Small intestine (tissue), 16 donors: ENCODE data around the gene ENPP4. TPM values are rescaled to one million over a fixed set of nuclear protein-coding genes. Genes with fewer than 3 reads are reported as not detected.
A peak's percentile ranks its signal among the peaks of the same experiment; 100 is the strongest.
"Not testable (repeated sequence)": the region's sequence is repeated elsewhere in the genome, so short reads cannot be mapped to it uniquely, and the experiment has no call there.

Source experiments
- DNase-seq, 2 donors: peaks; one replicate each; pipeline versions ENCODE4 v3.0.0 to v3.0.0-alpha.2; 2013
- FAIRE-seq: peaks from 2 replicates; lab custom pipeline; 2012; peaks lifted over from hg19 to GRCh38; lab: Jason Lieb, UNC
- H3K27ac ChIP-seq, 3 donors: one replicate each; pipeline ENCODE4 v1.5.1; 2013; ENCODE audit warnings: low read length in 2 of 3, mild to moderate bottlenecking in 2 of 3, control low read depth in 1 of 3, inconsistent platforms in 1 of 3, low read depth in 1 of 3, moderate library complexity in 1 of 3
- H3K27me3 ChIP-seq, 3 donors: one replicate each; pipeline ENCODE4 v1.6.1; 2013; ENCODE audit warnings: low read length in 3 of 3, inconsistent platforms in 1 of 3; ENCODE audit not compliant: control insufficient read depth in 3 of 3, insufficient read depth in 3 of 3
- H3K36me3 ChIP-seq, 3 donors: one replicate each; pipeline ENCODE4 v1.6.1; 2013; ENCODE audit warnings: low read length in 3 of 3, inconsistent platforms in 1 of 3, low read depth in 1 of 3, mild to moderate bottlenecking in 1 of 3, moderate library complexity in 1 of 3; ENCODE audit not compliant: control insufficient read depth in 3 of 3, insufficient read depth in 2 of 3
- H3K4me1 ChIP-seq, 3 donors: one replicate each; pipeline ENCODE4 v1.6.1; 2013; ENCODE audit warnings: low read length in 2 of 3, inconsistent platforms in 1 of 3, low read depth in 1 of 3, mild to moderate bottlenecking in 1 of 3, moderate library complexity in 1 of 3; ENCODE audit not compliant: control insufficient read depth in 3 of 3, insufficient read depth in 2 of 3
- H3K4me3 ChIP-seq, 3 donors: one replicate each; pipeline ENCODE4 v1.5.1; 2013; ENCODE audit warnings: low read length in 3 of 3, control low read depth in 1 of 3, inconsistent platforms in 1 of 3, low read depth in 1 of 3, mild to moderate bottlenecking in 1 of 3, moderate library complexity in 1 of 3
- H3K9me3 ChIP-seq, 2 donors: one replicate each; pipeline ENCODE4 v1.6.1; 2013; ENCODE audit warnings: low read depth in 1 of 2, low read length in 1 of 2; ENCODE audit not compliant: control insufficient read depth in 2 of 2, insufficient read depth in 1 of 2
- WGBS, 3 donors: extraction: QIAGEN DNeasy Blood & Tissue Kit; methylation state at CpG; one replicate each; pipeline ENCODE4 v1.1.7; 2013; 5-methylcytosine and 5-hydroxymethylcytosine counted together
- long read RNA-seq, 10 donors: transcript quantifications; one replicate each; lab custom pipeline, GENCODE V29; 2026
- polyA plus RNA-seq, 4 donors: library from polyadenylated mRNA; stranded (reverse) in 3 of 4; unstranded in 1 of 4; fragments of 200-250 nt in 3 of 4; fragments of 120-200 nt in 1 of 4; gene quantifications; one replicate each; pipeline versions ENCODE4 v1.2.1 to v1.2.3, GENCODE V29; 2013
- donor health status: healthy with polysubstance abuse.
- donor health status: control.
- donor health status: control.
- donor health status: Bipolar disorder and iron deficiency.
- donor health status: healthy.

ENPP4 gene, protein sequence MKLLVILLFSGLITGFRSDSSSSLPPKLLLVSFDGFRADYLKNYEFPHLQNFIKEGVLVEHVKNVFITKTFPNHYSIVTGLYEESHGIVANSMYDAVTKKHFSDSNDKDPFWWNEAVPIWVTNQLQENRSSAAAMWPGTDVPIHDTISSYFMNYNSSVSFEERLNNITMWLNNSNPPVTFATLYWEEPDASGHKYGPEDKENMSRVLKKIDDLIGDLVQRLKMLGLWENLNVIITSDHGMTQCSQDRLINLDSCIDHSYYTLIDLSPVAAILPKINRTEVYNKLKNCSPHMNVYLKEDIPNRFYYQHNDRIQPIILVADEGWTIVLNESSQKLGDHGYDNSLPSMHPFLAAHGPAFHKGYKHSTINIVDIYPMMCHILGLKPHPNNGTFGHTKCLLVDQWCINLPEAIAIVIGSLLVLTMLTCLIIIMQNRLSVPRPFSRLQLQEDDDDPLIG
- polyA plus RNA-seq: 10 to 100 TPM in 1 of 4 donors, 1 to 10 TPM in 3; 4.0 to 14.4 (median 6.6) TPM
- long read RNA-seq, donor 1, full-length matches to known transcripts: 14 of 21 reads
- long read RNA-seq, donor 1, partial matches to known transcripts: 7 of 21 reads
- long read RNA-seq, donor 1, other reads (novel, unspliced or antisense): 0 of 21 reads
- long read RNA-seq, donor 2, full-length matches to known transcripts: 2 of 2 reads
- long read RNA-seq, donor 2, partial matches to known transcripts: 0 of 2 reads
- long read RNA-seq, donor 2, other reads (novel, unspliced or antisense): 0 of 2 reads
- long read RNA-seq, donor 3, full-length matches to known transcripts: 1 of 1 reads
- long read RNA-seq, donor 3, partial matches to known transcripts: 0 of 1 reads
- long read RNA-seq, donor 3, other reads (novel, unspliced or antisense): 0 of 1 reads
- long read RNA-seq, donor 4: 0 reads
- long read RNA-seq, donor 5: 0 reads
- long read RNA-seq, donor 6, full-length matches to known transcripts: 2 of 2 reads
- long read RNA-seq, donor 6, partial matches to known transcripts: 0 of 2 reads
- long read RNA-seq, donor 6, other reads (novel, unspliced or antisense): 0 of 2 reads
- long read RNA-seq, donor 7, full-length matches to known transcripts: 5 of 5 reads
- long read RNA-seq, donor 7, partial matches to known transcripts: 0 of 5 reads
- long read RNA-seq, donor 7, other reads (novel, unspliced or antisense): 0 of 5 reads
- long read RNA-seq, donor 8: 0 reads
- long read RNA-seq, donor 9: 0 reads
- long read RNA-seq, donor 10, full-length matches to known transcripts: 6 of 6 reads
- long read RNA-seq, donor 10, partial matches to known transcripts: 0 of 6 reads
- long read RNA-seq, donor 10, other reads (novel, unspliced or antisense): 0 of 6 reads

DNA sequence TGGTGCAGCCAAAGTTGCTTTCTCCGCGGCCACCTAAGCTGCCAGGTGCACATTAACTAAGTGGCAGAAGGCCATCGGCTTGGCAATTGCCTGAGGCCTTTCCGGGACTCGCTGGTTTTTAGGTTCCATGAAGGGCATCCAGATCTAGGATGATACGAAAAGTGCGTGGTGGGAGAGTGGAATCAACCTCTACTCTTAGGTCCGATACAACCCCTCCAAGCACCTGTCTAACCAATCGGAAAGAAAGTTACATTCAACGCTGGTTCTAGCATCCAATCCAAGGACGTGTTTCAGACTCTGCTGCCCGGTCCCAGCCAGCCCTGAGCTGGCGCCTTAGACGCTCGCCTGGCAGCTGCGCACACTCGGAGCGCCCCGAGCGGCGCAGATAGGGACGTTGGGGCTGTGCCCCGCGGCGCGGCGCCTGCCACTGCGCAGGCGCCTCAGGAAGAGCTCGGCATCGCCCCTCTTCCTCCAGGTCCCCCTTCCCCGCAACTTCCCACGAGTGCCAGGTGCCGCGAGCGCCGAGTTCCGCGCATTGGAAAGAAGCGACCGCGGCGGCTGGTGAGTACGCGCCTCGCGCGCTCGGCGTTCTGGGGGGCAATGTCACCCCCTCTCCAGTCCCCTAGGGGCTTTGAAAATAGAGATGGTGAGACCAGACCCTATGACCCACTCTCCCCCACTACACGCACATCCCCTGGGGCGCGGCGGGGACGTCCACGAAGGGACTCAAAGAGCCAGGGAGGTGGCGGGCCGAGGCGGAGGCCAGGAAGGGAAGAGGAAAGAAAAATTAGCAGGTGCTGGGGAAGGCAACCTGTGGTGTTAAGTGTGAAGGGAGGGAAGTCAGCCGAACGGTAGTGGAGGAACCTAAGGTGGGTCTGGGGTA, at the start of gene ENPP4:
Gene ENPP4, plus strand, starts transcription at position 361 of the 883 bp plus-strand sequence. CDS start 9,595 bp downstream, outside the sequence.
- Histone ChIP-seq H3K4me1 (peaks cover 0 to 4% (median 2%) of the 10 kb centered on the region in 3 donors), H3K4me3 (peak within 1 kb of the TSS; percentile 59 to 91 (median 75)), H3K9me3 (no peaks in the 10 kb centered on the region), H3K27me3 (no peaks in the 10 kb centered on the region), H3K27ac (peak within 1 kb of the TSS; percentile 1 to 83 (median 54)), H3K36me3 (no peaks in the 10 kb centered on the region)
- peak; percentile 97 to 98 for DNase-seq
- 0 to 1% (median 0%) methylated on average over 50 to 61 of the region's 61 CpGs for WGBS, 3 donors
- no peak for FAIRE-seq

DNA sequence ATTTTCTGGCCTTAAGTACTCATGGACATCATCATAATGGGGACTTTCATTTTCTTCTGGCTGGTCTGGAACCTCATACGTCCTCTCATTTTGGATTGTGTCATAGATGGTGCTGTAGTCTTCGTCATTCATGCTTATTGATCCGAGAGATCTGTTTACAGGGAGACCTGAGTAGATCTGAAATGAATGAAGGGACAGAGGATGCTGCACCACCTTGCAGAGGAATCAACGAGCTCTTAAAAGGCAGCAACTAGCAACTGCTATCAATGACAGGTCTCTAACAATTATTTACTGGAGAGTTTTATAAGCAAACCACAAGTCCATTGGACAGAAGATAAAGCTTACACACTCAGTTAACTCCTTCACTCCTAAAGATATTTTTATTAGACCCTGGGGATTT, 49.7 kb upstream of the ENPP4 start:
- H3K9me3 ChIP-seq: no peaks in the 10 kb centered on the region
- peaks cover 0 to 11% (median 0%) of the 10 kb centered on the region in 3 donors for H3K36me3 ChIP-seq
- peak overlapping the region; percentile 50 to 91 (median 84) for H3K27ac ChIP-seq
- peak overlapping the region in 2 of 3 donors; percentile 47 to 55 for H3K4me3 ChIP-seq
- no peaks in the 10 kb centered on the region for H3K27me3 ChIP-seq
- DNase-seq: peak; percentile 65 to 74
- 19 to 59% (median 41%) methylated on average over 4 of the region's 4 CpGs for WGBS, 3 donors
- no peak for FAIRE-seq
- peaks cover 0 to 18% (median 1%) of the 10 kb centered on the region in 3 donors for H3K4me1 ChIP-seq

DNA sequence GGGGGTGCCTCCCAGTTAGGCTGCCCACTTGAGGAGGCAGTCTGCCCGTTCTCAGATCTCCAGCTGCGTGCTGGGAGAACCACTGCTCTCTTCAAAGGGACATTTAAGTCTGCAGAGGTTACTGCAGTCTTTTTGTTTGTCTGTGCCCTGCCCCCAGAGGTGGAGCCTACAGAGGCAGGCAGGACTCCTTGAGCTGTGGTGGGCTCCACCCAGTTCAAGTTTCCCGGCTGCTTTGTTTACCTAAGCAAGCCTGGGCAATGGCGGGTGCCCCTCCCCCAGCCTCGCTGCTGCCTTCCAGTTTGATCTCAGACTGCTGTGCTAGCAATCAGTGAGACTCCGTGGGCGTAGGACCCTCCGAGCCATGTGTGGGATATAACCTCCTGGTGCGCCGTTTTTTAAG, 44.1 kb upstream of the ENPP4 start:
- not testable (repeated sequence) for DNase-seq, H3K27ac ChIP-seq, H3K4me3 ChIP-seq, FAIRE-seq, H3K27me3 ChIP-seq, H3K36me3 ChIP-seq, H3K9me3 ChIP-seq
- peaks cover 0 to 12% (median 0%) of the 10 kb centered on the region in 3 donors for H3K4me1 ChIP-seq
- 85 to 87% (median 85%) methylated on average over 10 of the region's 10 CpGs for WGBS, 3 donors

DNA sequence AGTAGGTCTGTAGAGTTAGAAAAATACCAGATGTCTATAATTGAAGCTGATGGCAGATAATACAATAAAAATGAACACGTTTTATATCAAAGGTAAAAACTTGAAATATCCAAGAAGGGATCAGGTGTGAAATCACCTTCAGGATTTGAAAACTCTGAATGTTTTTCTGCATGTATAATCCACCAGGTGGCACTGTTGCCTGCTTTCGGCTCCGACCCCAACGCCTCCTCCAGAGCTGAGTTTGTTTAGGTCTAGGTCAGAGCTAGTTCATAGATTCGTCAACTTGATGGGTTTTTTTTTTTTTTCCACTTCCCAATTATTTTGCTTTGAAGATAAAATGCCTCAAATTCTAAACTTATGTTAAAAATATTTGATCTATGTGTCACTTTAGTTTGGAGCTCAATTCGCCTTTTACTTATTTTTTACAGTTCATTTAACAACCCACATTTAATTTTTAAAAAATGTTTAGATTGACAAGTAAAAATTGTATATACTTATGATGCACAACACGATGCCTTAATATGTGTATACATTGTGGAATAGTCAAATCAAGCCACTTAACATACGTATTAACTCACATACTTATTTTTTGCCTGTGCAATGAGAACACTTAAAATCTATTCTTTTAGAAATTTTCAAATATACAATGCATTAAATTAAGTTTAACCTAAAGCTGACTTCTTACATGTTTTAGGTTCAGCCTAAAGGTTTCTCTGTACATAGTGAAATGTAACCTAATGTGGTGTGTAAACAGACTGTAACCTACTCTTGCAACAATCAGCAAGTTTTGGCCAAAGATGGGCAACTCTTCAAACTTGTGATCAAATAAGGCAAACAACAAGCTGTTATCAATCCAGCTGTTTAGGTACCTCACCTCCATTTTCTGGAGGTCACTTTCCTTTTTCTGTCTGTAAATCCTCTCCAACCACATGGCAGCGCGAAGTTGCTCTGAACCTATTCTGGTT, 39.4 kb upstream of the ENPP4 start:
- peak; percentile 65 to 77 for DNase-seq
- peak; percentile 83 for FAIRE-seq

DNA sequence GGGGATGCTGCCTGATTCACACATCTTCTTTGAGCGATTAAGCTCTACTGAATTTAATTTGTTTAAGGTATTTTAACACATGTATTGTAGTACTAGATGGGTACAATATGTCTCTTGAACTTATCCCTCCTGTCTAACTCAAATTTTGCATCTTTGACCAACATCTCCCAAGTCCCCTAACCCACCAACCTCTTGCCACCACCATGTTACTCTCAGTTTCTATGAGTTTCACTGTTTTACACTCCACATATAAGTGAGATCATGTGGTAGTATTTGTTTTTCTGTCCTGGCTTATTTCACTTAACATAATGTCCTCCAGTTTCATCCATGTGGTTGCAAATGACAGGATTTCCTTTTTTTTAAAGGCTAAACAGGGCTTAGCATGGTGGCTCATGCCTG, 38.7 kb upstream of the ENPP4 start:
- Histone ChIP-seq H3K9me3 (peaks cover 2 to 16% of the 10 kb centered on the region in 2 donors), H3K27ac (no peak overlapping the region), H3K27me3 (no peaks in the 10 kb centered on the region), H3K36me3 (no peaks in the 10 kb centered on the region), H3K4me3 (no peak overlapping the region), H3K4me1 (no peaks in the 10 kb centered on the region)
- WGBS, 3 donors: 92 to 97% (median 97%) methylated on average over 1 of the region's 1 CpG
- no peak for DNase-seq
- no peak for FAIRE-seq

More for the DNA sequence above, 39.4 kb upstream of the ENPP4 start:
- Histone ChIP-seq H3K4me3 (no peak overlapping the region), H3K27ac (no peak overlapping the region), H3K4me1 (no peaks in the 10 kb centered on the region), H3K9me3 (peaks cover under 1 to 15% of the 10 kb centered on the region in 2 donors), H3K36me3 (no peaks in the 10 kb centered on the region), H3K27me3 (no peaks in the 10 kb centered on the region)
- 39% methylated on average over 10 of the region's 10 CpGs for WGBS, 3 donors

DNA sequence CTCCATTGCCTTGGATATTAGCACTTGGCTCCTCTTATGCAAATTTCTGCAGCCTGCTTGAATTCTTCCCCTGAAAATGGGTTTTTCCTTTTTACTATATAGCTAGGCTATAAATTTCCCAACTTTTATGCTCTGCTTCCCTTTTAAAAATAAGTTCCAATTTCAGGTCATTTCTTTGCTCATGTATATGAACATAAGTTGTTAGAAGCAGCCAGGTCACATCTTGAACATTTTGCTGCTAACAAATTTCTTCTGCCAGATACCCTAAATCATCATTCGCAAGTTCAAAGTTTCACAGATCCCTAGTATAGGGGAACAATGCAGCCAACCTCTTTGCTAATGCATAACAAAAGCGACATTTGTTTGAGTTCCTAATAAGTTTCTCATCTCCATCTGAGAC, 34.5 kb upstream of the ENPP4 start:
- peaks cover 2 to 17% of the 10 kb centered on the region in 2 donors for H3K9me3 ChIP-seq
- WGBS, 3 donors: 97 to 100% (median 99%) methylated on average over 2 of the region's 2 CpGs
- H3K36me3 ChIP-seq: no peaks in the 10 kb centered on the region
- FAIRE-seq (no peak), DNase-seq (no peak)
- no peaks in the 10 kb centered on the region for H3K4me1 ChIP-seq
- no peak overlapping the region for H3K27ac ChIP-seq
- no peaks in the 10 kb centered on the region for H3K27me3 ChIP-seq
- H3K4me3 ChIP-seq: no peak overlapping the region
